IMR-90 (cell line): ENCODE measurements around the gene PAX8. TPM values are rescaled to one million over a fixed set of nuclear protein-coding genes. Genes with fewer than 3 reads are reported as not detected.

Source experiments
- ATAC-seq: fragments of 200-7000 bp; cut with Tn5 transposase; 2 replicates; pipeline ENCODE4 v1.9.1; 2020; ENCODE audit warnings: low read depth, mild to moderate bottlenecking, moderate library complexity
- BruUV-seq: library from RNA; stranded (reverse); fragments of 400-500 nt; replicated peaks from 2 replicates; lab custom pipeline; 2021; lab: Mats Ljungman, UMichigan
- CTCF ChIA-PET: fragments of 300-600 bp; formaldehyde crosslinking; extraction: SDS; loops from one replicate; lab custom pipeline; 2021; ENCODE audit warnings: antibody characterized with exemption; lab: Yijun Ruan, JAX
- POLR2A ChIA-PET: fragments of 300-600 bp; sonication (Branson Sonifier 250); formaldehyde crosslinking; loops from one replicate; lab custom pipeline; 2022; ENCODE audit warnings: antibody characterized with exemption; ENCODE audit not compliant: unreplicated experiment; lab: Charles Lee
- DNase-seq: peaks from one replicate; pipeline ENCODE4 v3.0.0; 2013
- H2AFZ ChIP-seq: replicated peaks from 2 replicates; pipeline ENCODE3; 2013; ENCODE audit warnings: low read length, mild to moderate bottlenecking; ENCODE audit not compliant: poor library complexity
- H2AK5ac ChIP-seq: 2 replicates; pipeline ENCODE4 v1.6.1; 2013; ENCODE audit warnings: low read depth, low read length, inconsistent platforms
- H2AK9ac ChIP-seq: replicated peaks from 2 replicates; pipeline ENCODE3; 2013; ENCODE audit warnings: mild to moderate bottlenecking, low read depth, low read length, moderate library complexity; ENCODE audit not compliant: poor library complexity
- H2BK120ac ChIP-seq: 2 replicates; pipeline ENCODE4 v1.6.1; 2013; ENCODE audit warnings: low read depth, low read length, inconsistent platforms
- H2BK15ac ChIP-seq: 3 replicates; pipeline ENCODE4 v1.6.1; 2013; ENCODE audit warnings: low read depth, low read length, inconsistent platforms
- H2BK20ac ChIP-seq: 2 replicates; pipeline ENCODE4 v1.6.1; 2013; ENCODE audit warnings: low read depth, mild to moderate bottlenecking, inconsistent platforms, low read length, moderate library complexity
- H2BK5ac ChIP-seq: 2 replicates; pipeline ENCODE4 v1.6.1; 2013; ENCODE audit warnings: mild to moderate bottlenecking, low read depth, low read length, inconsistent platforms; ENCODE audit not compliant: poor library complexity, severe bottlenecking
- H3K14ac ChIP-seq: replicated peaks from 2 replicates; pipeline ENCODE4 v1.6.1; 2013; ENCODE audit warnings: low read depth, low read length, inconsistent platforms
- H3K18ac ChIP-seq: 2 replicates; pipeline ENCODE4 v1.6.1; 2013; ENCODE audit warnings: low read depth, low read length, control low read depth
- H3K23ac ChIP-seq: 2 replicates; pipeline ENCODE4 v1.6.1; 2013; ENCODE audit warnings: low read depth, low read length, inconsistent platforms
- H3K27ac ChIP-seq: 2 replicates; pipeline ENCODE4 v1.5.1; 2013; ENCODE audit warnings: mild to moderate bottlenecking, control low read depth, low read length; ENCODE audit not compliant: insufficient read depth
- H3K27me3 ChIP-seq: 2 replicates; pipeline ENCODE4 v1.6.1; 2013; ENCODE audit warnings: low read length; ENCODE audit not compliant: control insufficient read depth, insufficient read depth
- H3K36me3 ChIP-seq: 2 replicates; pipeline ENCODE4 v1.6.1; 2013; ENCODE audit warnings: low read length, mixed read lengths; ENCODE audit not compliant: control insufficient read depth, insufficient read depth
- H3K4ac ChIP-seq: 2 replicates; pipeline ENCODE4 v1.6.1; 2013; ENCODE audit warnings: low read depth, low read length, inconsistent platforms
- H3K4me1 ChIP-seq: 2 replicates; pipeline ENCODE4 v1.6.1; 2013; ENCODE audit warnings: low read length, mixed read lengths; ENCODE audit not compliant: control insufficient read depth, insufficient read depth
- H3K4me2 ChIP-seq: 2 replicates; pipeline ENCODE4 v1.6.1; 2013; ENCODE audit warnings: low read depth, mild to moderate bottlenecking, control low read depth, low read length, moderate library complexity
- H3K4me3 ChIP-seq: 2 replicates; pipeline ENCODE4 v1.5.1; 2013; ENCODE audit warnings: low read depth, mild to moderate bottlenecking, control low read depth, low read length, moderate library complexity; ENCODE audit not compliant: insufficient read depth
- H3K56ac ChIP-seq: 2 replicates; pipeline ENCODE4 v1.6.1; 2013; ENCODE audit warnings: low read length, inconsistent platforms; ENCODE audit not compliant: insufficient read depth; ENCODE audit errors: extremely low read depth
- H3K79me1 ChIP-seq, 2 experiments: 2 replicates each; pipeline ENCODE4 v1.6.1; 2013; ENCODE audit warnings: low read length in 2 of 2, inconsistent platforms in 1 of 2, low read depth in 1 of 2
- H3K9ac ChIP-seq: 2 replicates; pipeline ENCODE4 v1.6.1; 2013; ENCODE audit warnings: low read depth, low read length, control low read depth
- H3K9me1 ChIP-seq: 2 replicates; pipeline ENCODE4 v1.6.1; 2013; ENCODE audit warnings: low read length, inconsistent platforms; ENCODE audit not compliant: insufficient read depth
- H3K9me3 ChIP-seq: 2 replicates; pipeline ENCODE4 v1.6.1; 2013; ENCODE audit warnings: low read length; ENCODE audit not compliant: control insufficient read depth, insufficient read depth
- H4K20me1 ChIP-seq: 2 replicates; pipeline ENCODE4 v1.6.1; 2013; ENCODE audit warnings: low read length, inconsistent platforms; ENCODE audit not compliant: insufficient read depth
- H4K5ac ChIP-seq: 2 replicates; pipeline ENCODE4 v1.6.1; 2013; ENCODE audit warnings: mild to moderate bottlenecking, low read depth, low read length, control low read depth
- H4K8ac ChIP-seq, 2 experiments: 2 replicates each; pipeline ENCODE4 v1.6.1; 2013; ENCODE audit warnings: low read depth in 2 of 2, low read length in 2 of 2, control low read depth in 1 of 2, inconsistent platforms in 1 of 2
- H4K91ac ChIP-seq: 2 replicates; pipeline ENCODE4 v1.6.1; 2013; ENCODE audit warnings: low read depth, low read length, inconsistent platforms; ENCODE audit not compliant: insufficient read depth
- BHLHE40 ChIP-seq: fragments of 150-350 bp; IDR thresholded peaks from 2 replicates; pipeline ENCODE4 v1.6.1; 2016; ENCODE audit warnings: mild to moderate bottlenecking, low read depth, low read length
- CEBPB ChIP-seq: IDR thresholded peaks from 2 replicates; pipeline ENCODE4 v1.6.1; 2012; ENCODE audit warnings: low read depth, low read length, improper control_type of control experiment
- CHD1 ChIP-seq: IDR thresholded peaks from 2 replicates; pipeline ENCODE4 v1.6.1; 2012; ENCODE audit warnings: low read depth, low read length, improper control_type of control experiment
- FOS ChIP-seq: fragments of 150-350 bp; IDR thresholded peaks from 2 replicates; pipeline ENCODE4 v1.6.1; 2016; ENCODE audit warnings: low read depth, low read length
- MAFK ChIP-seq: IDR thresholded peaks from 2 replicates; pipeline ENCODE4 v1.6.1; 2012; ENCODE audit warnings: low read depth, low read length, improper control_type of control experiment
- MAZ ChIP-seq: IDR thresholded peaks from 2 replicates; pipeline ENCODE4 v1.6.1; 2012; ENCODE audit warnings: low read depth, mild to moderate bottlenecking, low read length, improper control_type of control experiment, moderate library complexity, borderline replicate concordance
- MXI1 ChIP-seq: IDR thresholded peaks from 2 replicates; pipeline ENCODE4 v1.6.1; 2012; ENCODE audit warnings: low read depth, mild to moderate bottlenecking, low read length, moderate library complexity, borderline replicate concordance
- NFE2L2 ChIP-seq: fragments of 150-350 bp; IDR thresholded peaks from 2 replicates; pipeline ENCODE4 v1.6.1; 2016; ENCODE audit warnings: low read depth, mild to moderate bottlenecking, low read length
- POLR2A ChIP-seq: IDR thresholded peaks from 2 replicates; pipeline ENCODE4 v1.6.1; 2012; ENCODE audit warnings: mild to moderate bottlenecking, low read depth, low read length
- RAD21 ChIP-seq: IDR thresholded peaks from 2 replicates; pipeline ENCODE4 v1.6.1; 2012; ENCODE audit warnings: low read length, improper control_type of control experiment
- RCOR1 ChIP-seq: IDR thresholded peaks from 2 replicates; pipeline ENCODE4 v1.6.1; 2012; ENCODE audit warnings: mild to moderate bottlenecking, low read length, improper control_type of control experiment; ENCODE audit not compliant: insufficient replicate concordance
- RFX5 ChIP-seq: IDR thresholded peaks from 2 replicates; pipeline ENCODE4 v1.8.0; 2012; ENCODE audit warnings: low read depth, mild to moderate bottlenecking, low read length, moderate library complexity
- SMC3 ChIP-seq: fragments of 150-350 bp; IDR thresholded peaks from 2 replicates; pipeline ENCODE4 v1.6.1; 2016; ENCODE audit warnings: low read depth, mild to moderate bottlenecking, antibody characterized with exemption, low read length, moderate library complexity
- WGBS, 2 experiments: methylation state at CpG; one replicate each; pipeline versions ENCODE4 v1.1.5 to v1.1.7; 2013; ENCODE audit warnings: missing lambda C conversion rate in 2 of 2; ENCODE audit not compliant: insufficient read length in 1 of 2; ENCODE audit errors: extremely low coverage in 2 of 2; 5-methylcytosine and 5-hydroxymethylcytosine counted together
- dilution Hi-C: fragments of 300-500 bp; cut with HindIII; formaldehyde crosslinking; loops from one replicate; pipeline ENCODE4 v1.14.3; 2018; ENCODE audit warnings: low sequenced_read_pairs; ENCODE audit not compliant: unreplicated experiment
- in situ Hi-C: fragments of 300-500 bp; cut with MboI; formaldehyde crosslinking; loops from 3 replicates; pipeline ENCODE4 v1.14.3; 2019; ENCODE audit warnings: low sequenced_read_pairs, inconsistent platforms, mixed read lengths
- intact Hi-C: fragments of 100-400 bp; cut with micrococcal nuclease; formaldehyde crosslinking; loops from 2 replicates; pipeline ENCODE4 v1.10.0; 2022
- polyA plus RNA-seq, 3 experiments: library from polyadenylated mRNA; depleted of rRNA; stranded (reverse); fragments of >200 nt; gene quantifications; 2 replicates each; pipeline ENCODE4 v1.2.3, GENCODE V29; 2012; ENCODE audit warnings: low replicate concordance in 1 of 3
- total RNA-seq: library from RNA; depleted of rRNA; stranded (reverse); fragments of >200 nt; gene quantifications from 2 replicates; pipeline ENCODE4 v1.2.3, GENCODE V29; 2012
- TF ChIP-seq, protein P1 (sequence below): fragments of 150-350 bp; IDR thresholded peaks from 2 replicates; pipeline ENCODE4 v1.6.1; 2016; ENCODE audit warnings: low read depth, mild to moderate bottlenecking, low read length, moderate library complexity, borderline replicate concordance
- TF ChIP-seq, protein P2 (sequence below): fragments of 150-350 bp; IDR thresholded peaks from 2 replicates; pipeline ENCODE4 v1.6.1; 2017; ENCODE audit warnings: mild to moderate bottlenecking, antibody characterized with exemption, low read length, low read depth
- TF ChIP-seq, protein P3 (sequence below): conservative IDR thresholded peaks from 2 replicates; pipeline ENCODE4 v1.5.1; 2012; ENCODE audit warnings: mild to moderate bottlenecking, low read depth, low read length, improper control_type of control experiment

PAX8 gene
- total and polyA plus RNA-seq, 2 of the 4 experiments (the other 2 are of a cell fraction): 0.18 to 1.5 TPM

DNA sequence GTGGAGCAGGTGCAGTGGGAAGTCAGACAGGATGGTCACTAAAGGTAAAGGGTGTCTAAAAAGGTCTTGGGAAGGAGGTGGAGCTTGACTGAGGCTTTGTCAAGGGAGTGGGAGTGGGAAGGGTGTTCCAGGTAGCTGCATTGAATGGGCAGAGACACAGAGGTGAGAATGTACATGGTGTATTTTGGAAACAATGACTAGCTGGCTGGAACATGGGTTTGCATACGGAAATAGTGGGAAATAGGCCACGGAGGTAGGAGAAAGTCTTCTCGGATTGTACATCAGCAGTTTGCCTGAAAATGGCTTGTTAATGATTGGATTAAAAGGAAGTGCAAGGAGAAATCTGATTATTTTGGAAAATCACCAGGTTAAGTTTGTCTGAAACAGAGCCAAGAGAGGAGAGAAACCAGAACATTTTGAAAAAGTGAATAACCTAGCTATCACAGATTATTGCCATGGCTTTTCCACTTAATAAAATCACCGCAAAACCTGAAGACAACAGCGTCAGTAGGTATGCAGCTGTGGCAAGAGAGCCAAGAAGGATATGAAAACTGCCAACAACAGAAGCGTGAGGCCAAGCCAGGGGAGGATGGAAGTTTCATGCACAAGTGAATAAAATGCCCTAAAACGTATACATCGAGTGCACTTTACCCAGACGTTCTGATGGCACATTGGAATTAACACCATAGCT is 13.9 kb downstream of the PAX8 start:
- Histone ChIP-seq H3K9ac (no peak overlapping the region), H3K4me3 (no peak overlapping the region), H3K4me2 (no peak overlapping the region), H3K9me1 (0 out of 2 replicates have a peak, but pooled peaks cover 3% of the 10 kb centered on the region), H3K56ac (no peak overlapping the region), H3K18ac (no peak overlapping the region), H3K79me1 (no peaks in the 10 kb centered on the region), H3K14ac (no peak overlapping the region), H2AK5ac (no peak overlapping the region), H2AK9ac (no peak overlapping the region), H4K91ac (no peak overlapping the region), H3K36me3 (no peaks in the 10 kb centered on the region), H4K5ac (no peak overlapping the region), H4K20me1 (no peaks in the 10 kb centered on the region), H3K4me1 (0 out of 2 replicates have a peak, but pooled peaks cover 2% of the 10 kb centered on the region), H2AFZ (no peak overlapping the region), H2BK20ac (no peak overlapping the region), H4K8ac (no peak overlapping the region), H2BK15ac (no peak overlapping the region), H3K23ac (no peak overlapping the region), H3K27ac (no peak overlapping the region), H3K9me3 (no peaks in the 10 kb centered on the region), H2BK5ac (no peak overlapping the region), H3K4ac (no peak overlapping the region), H2BK120ac (no peak overlapping the region), H3K27me3 (peaks cover 58% of the 10 kb centered on the region)
- dilution Hi-C loops (no loop called here), in situ Hi-C loops (no loop called here), intact Hi-C loops (no loop called here)
- no TSS peak for BruUV-seq
- ATAC-seq (no peak), DNase-seq (no peak)
- TF ChIP-seq MXI1: no peak
- no peak for TF ChIP-seq BHLHE40
- TF ChIP-seq RAD21: no peak
- no peak for TF ChIP-seq FOS
- TF ChIP-seq RCOR1: no peak
- TF ChIP-seq, protein P1, sequence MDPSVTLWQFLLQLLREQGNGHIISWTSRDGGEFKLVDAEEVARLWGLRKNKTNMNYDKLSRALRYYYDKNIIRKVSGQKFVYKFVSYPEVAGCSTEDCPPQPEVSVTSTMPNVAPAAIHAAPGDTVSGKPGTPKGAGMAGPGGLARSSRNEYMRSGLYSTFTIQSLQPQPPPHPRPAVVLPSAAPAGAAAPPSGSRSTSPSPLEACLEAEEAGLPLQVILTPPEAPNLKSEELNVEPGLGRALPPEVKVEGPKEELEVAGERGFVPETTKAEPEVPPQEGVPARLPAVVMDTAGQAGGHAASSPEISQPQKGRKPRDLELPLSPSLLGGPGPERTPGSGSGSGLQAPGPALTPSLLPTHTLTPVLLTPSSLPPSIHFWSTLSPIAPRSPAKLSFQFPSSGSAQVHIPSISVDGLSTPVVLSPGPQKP: no peak
- no peak for TF ChIP-seq MAZ
- no peak for TF ChIP-seq CHD1
- TF ChIP-seq, protein P2, sequence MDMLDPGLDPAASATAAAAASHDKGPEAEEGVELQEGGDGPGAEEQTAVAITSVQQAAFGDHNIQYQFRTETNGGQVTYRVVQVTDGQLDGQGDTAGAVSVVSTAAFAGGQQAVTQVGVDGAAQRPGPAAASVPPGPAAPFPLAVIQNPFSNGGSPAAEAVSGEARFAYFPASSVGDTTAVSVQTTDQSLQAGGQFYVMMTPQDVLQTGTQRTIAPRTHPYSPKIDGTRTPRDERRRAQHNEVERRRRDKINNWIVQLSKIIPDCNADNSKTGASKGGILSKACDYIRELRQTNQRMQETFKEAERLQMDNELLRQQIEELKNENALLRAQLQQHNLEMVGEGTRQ: no peak
- TF ChIP-seq, protein P3, sequence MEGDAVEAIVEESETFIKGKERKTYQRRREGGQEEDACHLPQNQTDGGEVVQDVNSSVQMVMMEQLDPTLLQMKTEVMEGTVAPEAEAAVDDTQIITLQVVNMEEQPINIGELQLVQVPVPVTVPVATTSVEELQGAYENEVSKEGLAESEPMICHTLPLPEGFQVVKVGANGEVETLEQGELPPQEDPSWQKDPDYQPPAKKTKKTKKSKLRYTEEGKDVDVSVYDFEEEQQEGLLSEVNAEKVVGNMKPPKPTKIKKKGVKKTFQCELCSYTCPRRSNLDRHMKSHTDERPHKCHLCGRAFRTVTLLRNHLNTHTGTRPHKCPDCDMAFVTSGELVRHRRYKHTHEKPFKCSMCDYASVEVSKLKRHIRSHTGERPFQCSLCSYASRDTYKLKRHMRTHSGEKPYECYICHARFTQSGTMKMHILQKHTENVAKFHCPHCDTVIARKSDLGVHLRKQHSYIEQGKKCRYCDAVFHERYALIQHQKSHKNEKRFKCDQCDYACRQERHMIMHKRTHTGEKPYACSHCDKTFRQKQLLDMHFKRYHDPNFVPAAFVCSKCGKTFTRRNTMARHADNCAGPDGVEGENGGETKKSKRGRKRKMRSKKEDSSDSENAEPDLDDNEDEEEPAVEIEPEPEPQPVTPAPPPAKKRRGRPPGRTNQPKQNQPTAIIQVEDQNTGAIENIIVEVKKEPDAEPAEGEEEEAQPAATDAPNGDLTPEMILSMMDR: no peak
- no peak for TF ChIP-seq NFE2L2
- TF ChIP-seq SMC3: no peak
- no peak for TF ChIP-seq MAFK
- no peak for TF ChIP-seq CEBPB
- TF ChIP-seq POLR2A: no peak
- TF ChIP-seq RFX5: no peak
- WGBS, 2 experiments: 61% methylated on average over 3 of the region's 9 CpGs; no CpG with 5 or more reads in 1 of the 2 experiments
- ChIA-PET POLR2A (no interaction called here), CTCF (no interaction called here)
